Activated naive CD4-positive, alpha-beta T cell treated with anti-CD3 and anti-CD28 coated beads, Interleukin-2, amount 10 ng/mL, durations not matched to agents 7 days and 5 days (primary cell): ENCODE results near the gene CCK.
"Not testable (repeated sequence)": the region's sequence is repeated elsewhere in the genome, so short reads cannot be mapped to it uniquely, and the experiment has no call there.

Experiments used
- CTCF ChIA-PET: fragments of 350-600 bp; sonication (Branson Sonifier 250); formaldehyde crosslinking; loops from one replicate; lab custom pipeline; 2021; ENCODE audit warnings: antibody characterized with exemption; lab: Charles Lee
- DNase-seq: peaks from one replicate; pipeline ENCODE4 v3.0.0-alpha.2; 2020
- H3K27ac Mint-ChIP-seq: one replicate; pipeline ENCODE4 v1.8.0; 2021; ENCODE audit warnings: mild to moderate bottlenecking, moderate library complexity, mixed read lengths
- H3K27me3 Mint-ChIP-seq: one replicate; pipeline ENCODE4 v1.8.0; 2021; ENCODE audit warnings: mild to moderate bottlenecking, mixed read lengths
- H3K36me3 Mint-ChIP-seq: one replicate; pipeline ENCODE4 v1.8.0; 2021; ENCODE audit warnings: mixed read lengths
- H3K4me1 Mint-ChIP-seq: one replicate; pipeline ENCODE4 v1.8.0; 2021; ENCODE audit warnings: mixed read lengths
- H3K4me3 Mint-ChIP-seq: one replicate; pipeline ENCODE4 v1.8.0; 2021; ENCODE audit warnings: mild to moderate bottlenecking, moderate library complexity, mixed read lengths
- H3K9me3 Mint-ChIP-seq: one replicate; pipeline ENCODE4 v1.8.0; 2021; ENCODE audit warnings: mixed read lengths

Gene CCK

DNA sequence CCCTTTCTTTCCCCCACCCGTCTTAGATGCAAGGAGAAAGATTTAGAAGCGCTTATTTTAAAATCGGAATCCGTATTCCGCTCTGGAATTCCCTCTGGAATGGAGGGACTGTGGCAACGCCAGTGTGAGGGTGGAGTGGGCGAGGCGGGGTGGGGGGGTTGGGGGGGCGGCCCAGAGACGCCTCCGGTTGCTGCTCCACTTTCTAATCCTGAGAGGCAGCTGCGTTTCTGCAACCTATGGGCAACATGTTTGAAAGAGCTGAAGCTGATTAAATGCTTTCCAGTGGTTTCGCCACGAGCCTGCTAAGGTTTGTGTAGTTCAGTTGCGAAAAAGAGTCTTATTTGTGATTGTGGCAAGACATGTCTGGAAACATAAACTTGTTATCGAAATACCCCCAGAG, at the start of gene CCK:
TSS of gene CCK (minus strand) at position 101 of the 400 bp plus-strand sequence. CDS start 2,555 bp downstream, outside the sequence.
- CTCF ChIA-PET = no interaction called here
- Mint-ChIP-seq H3K36me3 (no peaks in the 10 kb centered on the region), H3K27me3 (peaks cover 89% of the 10 kb centered on the region), H3K4me3 (no peak within 1 kb of the TSS), H3K9me3 (no peaks in the 10 kb centered on the region), H3K27ac (no peak within 1 kb of the TSS), H3K4me1 (peaks cover 5% of the 10 kb centered on the region)
- DNase-seq = no peak

DNA sequence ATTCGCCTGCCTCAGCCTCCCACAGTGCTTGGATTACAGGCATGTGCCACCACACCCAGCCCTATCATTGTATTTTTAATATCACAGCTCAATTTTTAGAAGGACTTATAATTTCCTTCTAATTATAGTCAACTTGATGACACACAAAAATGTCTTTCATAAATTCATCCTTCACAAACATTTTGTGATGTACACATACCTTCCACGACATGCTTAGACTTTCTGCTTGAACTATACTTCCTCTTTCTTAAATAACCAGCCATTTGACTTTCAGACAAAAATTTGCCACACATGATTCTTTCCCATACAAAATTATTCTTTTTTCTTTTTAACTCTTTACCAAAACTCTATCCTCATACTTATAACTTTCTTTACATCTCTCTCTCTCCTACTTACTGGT, 48.4 kb upstream of the CCK start:
- no peak for DNase-seq
- Mint-ChIP-seq H3K4me3 (no peak overlapping the region), H3K36me3 (peaks cover 5% of the 10 kb centered on the region), H3K27ac (no peak overlapping the region), H3K4me1 (no peaks in the 10 kb centered on the region), H3K27me3 (no peaks in the 10 kb centered on the region), H3K9me3 (peaks cover 27% of the 10 kb centered on the region)
- CTCF ChIA-PET = no interaction called here

- CTCF ChIA-PET = interaction anchor here (0.6 kb wide), 1 partner anchor 160 kb away, joined by 4 read pairs; no protein-coding TSS in a partner anchor
Measured at GRCh38 chr3:42308651-42309050, 42.7 kb upstream of the CCK start.

DNA sequence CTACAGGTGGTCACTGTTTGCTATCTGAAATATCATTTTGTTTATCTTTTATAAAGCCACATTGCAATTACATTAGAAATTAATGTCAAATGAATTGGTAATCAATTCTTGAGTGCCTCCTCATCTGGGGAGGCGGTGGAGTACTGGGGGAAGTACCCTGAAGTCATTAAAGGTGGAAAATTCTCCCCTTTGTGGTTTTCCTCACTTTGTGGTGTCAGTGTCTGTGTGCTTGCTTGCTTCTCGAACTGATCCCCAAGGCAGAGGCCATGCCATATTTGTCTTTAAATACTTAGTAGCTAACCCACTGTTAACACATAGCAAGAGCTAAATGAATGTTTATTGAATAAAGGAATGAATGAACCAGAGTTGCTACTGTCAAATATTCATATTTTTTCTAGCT, 40.5 kb upstream of the CCK start:
- peaks cover 2% of the 10 kb centered on the region for H3K4me1 Mint-ChIP-seq
- no peak for DNase-seq
- H3K4me3 Mint-ChIP-seq = no peak overlapping the region
- CTCF ChIA-PET = no interaction called here
- H3K27me3 Mint-ChIP-seq = no peaks in the 10 kb centered on the region
- H3K36me3 Mint-ChIP-seq = no peaks in the 10 kb centered on the region
- no peaks in the 10 kb centered on the region for H3K9me3 Mint-ChIP-seq
- no peak overlapping the region for H3K27ac Mint-ChIP-seq

More at GRCh38 chr3:42308651-42309050, 42.7 kb upstream of the CCK start:
- H3K4me1 Mint-ChIP-seq = no peaks in the 10 kb centered on the region
- H3K9me3 Mint-ChIP-seq = peaks cover 8% of the 10 kb centered on the region
- H3K27ac Mint-ChIP-seq = no peak overlapping the region
- H3K36me3 Mint-ChIP-seq = peaks cover 3% of the 10 kb centered on the region
- no peak overlapping the region for H3K4me3 Mint-ChIP-seq
- no peak for DNase-seq
- H3K27me3 Mint-ChIP-seq = no peaks in the 10 kb centered on the region

- Mint-ChIP-seq H3K9me3 (no peaks in the 10 kb centered on the region), H3K27me3 (no peaks in the 10 kb centered on the region), H3K36me3 (no peaks in the 10 kb centered on the region), H3K4me1 (peaks cover 2% of the 10 kb centered on the region), H3K4me3 (no peak overlapping the region), H3K27ac (no peak overlapping the region)
- CTCF ChIA-PET = no interaction called here
- DNase-seq = no peak
Measured at GRCh38 chr3:42302924-42303634, 37.1 kb upstream of the CCK start.

DNA sequence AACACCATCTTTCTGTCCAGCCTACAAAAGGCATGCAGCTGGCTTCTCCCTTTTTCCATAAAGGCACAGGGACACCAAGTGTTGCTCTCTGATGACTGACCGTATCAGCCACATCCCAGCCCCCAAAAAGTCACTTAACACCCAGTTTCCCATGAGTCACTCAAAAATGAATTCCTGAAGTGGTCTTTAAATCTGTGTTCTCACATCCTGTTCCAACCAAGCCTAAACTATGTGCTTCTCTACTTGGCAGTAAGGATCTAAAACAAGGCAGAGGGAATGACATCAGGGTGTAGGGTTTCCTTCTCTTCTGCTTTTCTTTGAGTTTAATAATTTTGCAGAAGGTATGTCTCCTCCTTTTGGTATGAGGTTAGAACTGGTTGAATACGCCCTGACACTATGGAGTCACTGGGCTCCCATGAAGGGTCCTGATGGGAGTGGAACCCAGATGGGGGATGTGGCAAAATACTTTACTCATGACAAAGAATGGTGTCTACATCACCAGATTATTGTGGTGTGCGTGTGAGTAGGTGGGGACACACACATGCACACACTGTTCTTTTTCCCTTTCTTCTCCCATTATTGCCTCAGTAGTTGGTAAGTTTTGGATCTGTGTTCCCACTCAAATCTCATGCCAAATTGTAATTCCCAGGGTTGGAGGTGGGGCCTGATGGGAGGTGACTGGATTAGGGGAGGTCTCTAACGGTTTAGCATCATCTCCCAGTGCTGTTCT, 35.6 kb upstream of the CCK start:
- Mint-ChIP-seq H3K36me3 (no peaks in the 10 kb centered on the region), H3K27me3 (no peaks in the 10 kb centered on the region), H3K9me3 (no peaks in the 10 kb centered on the region), H3K4me1 (peaks cover 2% of the 10 kb centered on the region), H3K27ac (no peak overlapping the region), H3K4me3 (no peak overlapping the region)
- no peak for DNase-seq
- CTCF ChIA-PET = no interaction called here

DNA sequence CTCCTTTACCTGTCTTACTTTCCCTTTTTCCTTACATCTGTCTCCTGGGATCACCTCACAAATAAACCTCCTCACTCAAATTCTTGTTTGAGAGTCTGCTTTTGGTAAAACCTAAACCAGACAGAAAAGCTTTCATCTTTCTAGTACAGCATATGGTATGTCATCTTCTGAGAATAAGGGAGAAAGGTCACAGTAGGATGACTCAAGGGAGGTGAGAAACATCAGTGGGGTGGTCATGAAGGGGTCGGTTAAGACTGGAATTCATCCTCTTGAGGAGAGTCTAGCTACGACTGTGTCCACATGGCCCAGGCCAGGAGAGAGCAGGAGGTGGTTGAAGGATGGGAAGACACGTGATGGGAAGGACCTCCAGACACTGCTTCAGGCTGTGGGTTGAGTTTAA, 34.8 kb upstream of the CCK start:
- H3K4me3 Mint-ChIP-seq = no peak overlapping the region
- H3K27ac Mint-ChIP-seq = peak overlapping the region; percentile 76
- H3K9me3 Mint-ChIP-seq = no peaks in the 10 kb centered on the region
- CTCF ChIA-PET = no interaction called here
- no peak for DNase-seq
- H3K4me1 Mint-ChIP-seq = peaks cover 2% of the 10 kb centered on the region
- no peaks in the 10 kb centered on the region for H3K27me3 Mint-ChIP-seq
- H3K36me3 Mint-ChIP-seq = no peaks in the 10 kb centered on the region

DNA sequence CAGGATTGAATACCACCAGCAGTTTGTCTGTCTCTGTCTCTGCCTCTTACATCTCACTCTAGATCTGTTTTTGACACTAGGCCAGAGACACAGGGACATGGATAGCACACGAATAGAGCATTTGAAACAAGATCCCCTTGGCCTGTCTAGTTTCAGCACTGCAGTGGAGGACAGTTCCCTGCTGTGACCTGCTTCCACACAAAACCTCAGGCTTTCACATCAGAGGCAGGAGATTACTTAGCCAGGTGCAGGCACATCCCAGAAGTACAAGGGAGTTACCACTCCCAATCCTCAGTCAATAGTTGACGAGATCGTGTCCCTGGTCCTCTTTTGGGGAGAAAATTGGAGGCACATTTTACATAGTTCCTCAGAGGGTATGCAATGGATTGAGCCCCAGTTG, 34.0 kb upstream of the CCK start:
- H3K9me3 Mint-ChIP-seq = no peaks in the 10 kb centered on the region
- CTCF ChIA-PET = no interaction called here
- no peak overlapping the region for H3K27ac Mint-ChIP-seq
- no peak overlapping the region for H3K4me3 Mint-ChIP-seq
- H3K4me1 Mint-ChIP-seq = peaks cover 2% of the 10 kb centered on the region
- H3K36me3 Mint-ChIP-seq = no peaks in the 10 kb centered on the region
- DNase-seq = peak; percentile 58
- H3K27me3 Mint-ChIP-seq = no peaks in the 10 kb centered on the region

GRCh38 chr3:42298259-42298658, 32.3 kb upstream of the CCK start:
- Mint-ChIP-seq H3K27me3 (no peaks in the 10 kb centered on the region), H3K27ac (no peak overlapping the region), H3K36me3 (no peaks in the 10 kb centered on the region), H3K4me1 (no peaks in the 10 kb centered on the region), H3K4me3 (no peak overlapping the region), H3K9me3 (no peaks in the 10 kb centered on the region)
- no peak for DNase-seq
- CTCF ChIA-PET = no interaction called here

GRCh38 chr3:42292009-42292408, 26.0 kb upstream of the CCK start:
- H3K4me3 Mint-ChIP-seq = no peak overlapping the region
- peaks cover 9% of the 10 kb centered on the region for H3K4me1 Mint-ChIP-seq
- no peaks in the 10 kb centered on the region for H3K27me3 Mint-ChIP-seq
- CTCF ChIA-PET = interaction anchor here (1.0 kb wide), 1 partner anchor 12 kb away, joined by 3 read pairs; no protein-coding TSS in a partner anchor
- no peak for DNase-seq
- H3K9me3 Mint-ChIP-seq = no peaks in the 10 kb centered on the region
- H3K27ac Mint-ChIP-seq = no peak overlapping the region
- no peaks in the 10 kb centered on the region for H3K36me3 Mint-ChIP-seq

GRCh38 chr3:42290966-42291714, 25.2 kb upstream of the CCK start:
- Mint-ChIP-seq H3K4me1 (peaks cover 9% of the 10 kb centered on the region), H3K9me3 (no peaks in the 10 kb centered on the region), H3K27me3 (no peaks in the 10 kb centered on the region), H3K4me3 (no peak overlapping the region), H3K36me3 (no peaks in the 10 kb centered on the region), H3K27ac (no peak overlapping the region)
- no peak for DNase-seq
- CTCF ChIA-PET = interaction anchor here (1.0 kb wide), 1 partner anchor 13 kb away, joined by 3 read pairs; no protein-coding TSS in a partner anchor

DNA sequence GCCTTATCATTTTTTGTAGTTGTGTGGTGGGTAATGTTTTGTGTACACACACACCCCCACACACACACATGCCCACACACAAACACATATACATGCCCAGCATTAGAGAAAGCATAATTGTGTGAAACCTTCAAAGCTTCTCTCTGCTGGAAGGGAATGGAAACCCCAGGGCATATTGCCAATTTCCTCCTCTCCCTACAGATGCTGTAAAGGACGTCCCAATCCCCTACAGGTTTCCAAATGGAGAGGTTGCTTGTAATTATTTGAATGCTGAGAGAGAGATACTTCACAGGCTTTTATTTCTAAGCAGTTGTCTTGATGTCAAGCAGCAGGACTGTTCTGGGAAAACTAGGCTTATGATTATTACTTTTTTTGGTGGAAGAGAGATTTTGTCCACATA, 23.0 kb upstream of the CCK start:
- CTCF ChIA-PET = no interaction called here
- H3K4me1 Mint-ChIP-seq = peaks cover 9% of the 10 kb centered on the region
- no peak for DNase-seq
- no peaks in the 10 kb centered on the region for H3K9me3 Mint-ChIP-seq
- H3K36me3 Mint-ChIP-seq = no peaks in the 10 kb centered on the region
- H3K27ac Mint-ChIP-seq = no peak overlapping the region
- H3K4me3 Mint-ChIP-seq = no peak overlapping the region
- no peaks in the 10 kb centered on the region for H3K27me3 Mint-ChIP-seq

DNA sequence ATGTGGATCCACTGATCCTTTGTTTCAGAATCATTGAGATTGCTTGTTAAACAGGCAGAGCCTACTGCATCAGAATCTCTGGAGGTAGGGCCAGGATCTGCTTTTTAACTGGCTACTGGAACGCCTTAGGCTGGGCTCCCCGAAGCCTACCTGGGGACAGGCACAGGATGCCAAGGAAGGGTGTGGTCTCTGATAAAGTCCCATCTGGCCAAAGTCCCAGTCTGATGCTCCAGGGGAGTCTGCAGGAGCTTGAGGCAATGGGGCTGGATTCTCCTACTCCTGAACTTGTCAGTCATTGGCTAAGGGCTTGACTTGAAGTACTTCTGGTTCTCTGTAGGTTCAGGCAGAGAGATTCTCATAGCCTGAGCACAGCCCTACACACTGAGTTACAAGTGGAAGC, 22.4 kb upstream of the CCK start:
- H3K27ac Mint-ChIP-seq = no peak overlapping the region
- no peak for DNase-seq
- H3K4me1 Mint-ChIP-seq = peaks cover 9% of the 10 kb centered on the region
- no peak overlapping the region for H3K4me3 Mint-ChIP-seq
- no peaks in the 10 kb centered on the region for H3K9me3 Mint-ChIP-seq
- no peaks in the 10 kb centered on the region for H3K27me3 Mint-ChIP-seq
- CTCF ChIA-PET = no interaction called here
- H3K36me3 Mint-ChIP-seq = no peaks in the 10 kb centered on the region

- DNase-seq, H3K4me3 Mint-ChIP-seq, H3K36me3 Mint-ChIP-seq, H3K4me1 Mint-ChIP-seq, CTCF ChIA-PET, H3K9me3 Mint-ChIP-seq, H3K27ac Mint-ChIP-seq, H3K27me3 Mint-ChIP-seq: not testable (repeated sequence)
Measured at GRCh38 chr3:42287423-42287822, 21.4 kb upstream of the CCK start.
